Urothelium cell line (cell line): ENCODE data around the gene TYROBP.
"Not testable (repeated sequence)": the region's sequence is repeated elsewhere in the genome, so short reads cannot be mapped to it uniquely, and the experiment has no call there.

ENCODE experiments used
- DNase-seq: peaks from one replicate; pipeline ENCODE4 v3.0.0; 2011; ENCODE audit warnings: low spot score, mixed read lengths
- FAIRE-seq: peaks from 2 replicates; lab custom pipeline; 2011; peaks lifted over from hg19 to GRCh38; lab: Jason Lieb, UNC

TYROBP gene

DNA sequence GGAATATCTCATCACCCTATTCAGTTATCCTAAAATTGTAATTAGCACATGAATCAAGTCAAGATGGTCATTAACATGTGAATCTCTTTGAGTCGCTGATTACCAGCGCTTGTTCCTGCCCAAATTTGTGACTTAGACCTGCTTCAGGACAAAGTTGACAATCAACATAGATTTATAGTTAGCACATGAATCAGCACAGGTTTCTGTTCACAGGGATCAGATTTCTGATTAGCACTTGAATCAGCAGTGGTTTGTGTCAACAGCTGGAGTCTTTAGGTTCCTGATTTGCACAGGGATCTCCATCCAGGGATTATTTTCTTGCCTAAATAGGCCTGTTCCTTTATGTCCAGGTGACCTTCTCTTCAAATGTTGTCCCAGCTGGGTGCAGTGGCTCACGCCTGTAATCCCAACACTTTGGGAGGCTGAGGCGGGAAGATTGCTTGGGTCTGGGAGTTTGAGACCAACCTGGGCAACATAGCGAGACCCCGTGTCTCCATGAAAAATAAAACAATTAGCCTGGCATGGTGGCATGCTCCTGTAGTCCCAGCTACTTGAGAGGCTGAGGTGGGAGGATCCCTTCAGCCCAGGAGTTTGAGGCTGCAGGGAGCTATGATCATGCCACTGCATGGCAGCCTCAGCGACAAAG, 24.3 kb upstream of the TYROBP start:
- DNase-seq = no peak

DNA sequence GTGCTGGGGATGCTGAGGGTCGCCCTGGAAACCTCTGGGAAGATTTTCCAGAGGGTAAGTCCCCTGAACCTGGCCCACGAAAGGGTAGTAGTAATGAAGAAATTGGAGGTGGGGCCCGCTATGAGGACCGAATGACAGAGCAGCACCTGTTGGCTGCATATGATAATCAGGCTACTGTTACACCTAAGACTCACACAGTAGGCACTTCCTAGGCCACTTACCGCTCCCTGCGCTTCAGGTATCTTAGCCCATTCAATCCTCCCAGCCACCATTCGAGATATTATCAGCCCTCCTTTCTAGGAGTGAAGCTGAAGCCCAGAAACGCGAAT, 23.7 kb upstream of the TYROBP start:
- FAIRE-seq (no peak), DNase-seq (no peak)

More for the DNA sequence above, 24.3 kb upstream of the TYROBP start:
- FAIRE-seq = no peak

DNA sequence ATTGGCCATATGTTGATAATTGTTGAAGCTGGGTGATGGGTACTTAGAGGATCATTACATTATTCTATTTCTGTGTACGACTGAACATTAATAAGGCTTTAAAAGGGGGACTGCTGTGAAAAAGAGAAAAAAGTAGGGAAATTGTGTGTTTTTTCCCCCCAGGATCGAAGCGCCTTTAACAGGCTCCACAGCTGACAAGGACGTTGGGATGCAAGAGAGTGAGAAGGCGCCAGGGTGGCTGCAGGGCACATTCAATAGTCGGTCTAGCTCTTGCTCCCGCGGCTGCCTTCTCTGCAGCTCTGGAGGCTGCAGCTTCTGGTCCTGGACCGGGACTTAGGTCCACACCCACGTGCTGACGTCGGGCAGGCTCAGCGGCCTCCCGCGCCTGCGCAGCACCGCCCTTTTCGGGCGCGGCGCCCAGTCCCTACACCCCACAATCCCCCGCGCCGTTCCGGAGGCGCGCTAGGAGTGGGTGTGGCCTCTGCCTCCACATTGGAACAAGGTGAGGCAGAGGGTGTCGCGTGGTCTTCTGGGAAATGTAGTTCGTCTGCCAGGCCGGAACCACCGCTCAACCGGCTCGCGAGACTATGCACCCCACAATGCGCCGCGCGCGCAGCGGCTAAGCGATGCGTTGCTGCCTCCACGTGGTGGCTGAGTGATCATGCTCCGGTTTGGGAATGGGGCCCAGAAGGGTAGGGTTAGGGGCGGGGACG, 23.2 kb upstream of the TYROBP start:
- peak; percentile 99 for FAIRE-seq
- peak; percentile 98 for DNase-seq

DNA sequence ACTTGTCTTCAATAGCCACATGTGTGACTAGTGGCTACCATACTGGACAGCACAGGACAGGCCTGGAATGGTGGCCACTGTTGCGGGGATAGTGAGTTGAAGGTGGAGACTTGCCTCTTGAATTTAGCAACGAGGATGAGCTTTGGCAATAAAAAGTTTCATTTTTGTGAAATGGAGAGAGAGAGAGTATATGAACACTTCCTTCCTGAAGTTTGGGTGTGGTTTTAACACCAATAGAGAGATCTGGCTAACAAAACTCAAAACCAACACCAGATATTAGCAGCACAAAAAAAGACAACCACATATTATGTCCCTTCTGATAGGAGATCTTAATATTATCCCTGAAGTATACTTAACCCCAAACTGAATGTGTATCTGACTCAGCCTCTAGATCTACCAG, 21.8 kb upstream of the TYROBP start:
- FAIRE-seq (no peak), DNase-seq (no peak)

- FAIRE-seq (no peak), DNase-seq (no peak)
Observed at GRCh38 chr19:35928507-35928906, 20.4 kb upstream of the TYROBP start.

DNA sequence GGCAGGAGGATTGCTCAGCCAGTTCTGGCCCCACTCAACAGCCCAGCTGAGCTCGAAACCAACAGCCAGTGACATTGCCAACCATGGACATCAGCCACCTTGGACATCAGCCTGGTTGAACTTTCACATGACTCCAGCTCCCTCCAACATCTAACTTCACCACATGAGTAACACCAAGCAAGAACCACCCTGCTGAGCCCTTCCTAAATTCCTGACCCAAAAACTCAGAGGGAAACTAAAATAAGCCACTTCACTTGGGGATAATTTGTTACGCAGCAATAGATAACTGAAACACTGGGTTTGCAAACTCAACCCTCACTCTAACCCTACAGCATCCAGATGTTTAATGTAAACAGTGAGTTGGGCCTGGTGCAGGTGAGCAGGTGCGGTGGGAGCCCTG, 17.4 kb upstream of the TYROBP start:
- DNase-seq = no peak
- no peak for FAIRE-seq

GRCh38 chr19:35921012-35921411, 12.9 kb upstream of the TYROBP start:
- FAIRE-seq (no peak), DNase-seq (no peak)

DNA sequence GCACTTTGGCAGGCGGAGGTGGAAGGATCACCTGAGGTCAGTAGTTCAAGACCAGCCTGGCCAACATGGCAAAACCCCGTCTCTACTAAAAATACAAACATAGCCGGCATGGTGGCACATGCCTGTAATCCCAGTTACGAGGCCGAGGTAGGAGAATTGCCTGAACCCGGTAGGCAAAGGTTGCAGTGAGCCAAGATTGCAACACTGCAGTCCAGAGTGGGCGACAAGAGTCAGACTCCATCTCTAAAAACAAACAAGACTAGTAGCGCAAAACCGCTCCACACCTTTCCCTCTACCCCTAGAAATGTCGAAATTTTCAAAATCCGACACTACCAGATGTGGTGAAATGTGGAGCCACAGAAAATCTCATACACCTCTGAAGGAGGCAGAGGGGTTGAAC, 11.2 kb upstream of the TYROBP start:
- DNase-seq (no peak), FAIRE-seq (no peak)

- DNase-seq = no peak
- FAIRE-seq = no peak
Observed at GRCh38 chr19:35915443-35915842, 7.3 kb upstream of the TYROBP start.

DNA sequence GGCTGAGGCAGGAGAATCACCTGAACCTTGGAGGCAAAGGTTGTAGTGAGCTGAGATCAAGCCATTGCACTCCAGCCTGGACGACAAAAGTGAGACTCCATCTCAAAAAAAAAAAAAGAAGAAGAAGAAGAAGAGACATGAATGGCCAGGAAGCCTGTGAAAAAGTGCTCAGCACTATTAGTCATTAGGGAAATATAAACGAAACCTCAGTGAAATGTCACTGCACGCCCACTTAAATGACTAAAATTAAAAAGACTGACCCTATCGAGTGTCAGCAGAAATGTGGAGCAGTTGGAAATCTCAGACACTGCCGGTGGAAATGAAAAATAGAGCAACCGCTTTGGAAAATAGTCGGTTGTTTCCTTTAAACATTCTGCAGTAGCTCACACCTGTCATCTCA, 5.5 kb upstream of the TYROBP start:
- DNase-seq (no peak), FAIRE-seq (no peak)

DNA sequence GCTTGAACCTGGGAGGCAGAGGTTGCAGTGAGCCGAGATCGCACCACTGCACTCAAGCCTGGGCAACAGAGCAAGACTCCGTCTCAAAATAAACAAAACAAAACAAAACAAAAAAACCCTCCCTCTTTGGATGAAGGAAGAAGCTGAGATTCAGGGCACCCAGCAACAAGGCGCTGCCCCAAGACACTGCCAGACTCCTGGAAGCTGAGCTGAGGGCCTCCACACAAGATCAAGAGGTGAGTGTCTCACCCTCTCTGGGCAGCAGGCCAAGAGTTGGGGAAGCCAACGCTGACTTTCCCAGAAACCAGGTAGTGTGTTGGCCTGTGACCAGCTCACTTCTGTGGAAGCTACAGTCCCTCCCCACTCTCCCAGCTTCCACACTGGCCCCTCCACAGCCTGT, 3.7 kb upstream of the TYROBP start:
- FAIRE-seq = no peak
- DNase-seq = peak; percentile 80

GRCh38 chr19:35911173-35911572, 3.1 kb upstream of the TYROBP start:
- no peak for FAIRE-seq

DNA sequence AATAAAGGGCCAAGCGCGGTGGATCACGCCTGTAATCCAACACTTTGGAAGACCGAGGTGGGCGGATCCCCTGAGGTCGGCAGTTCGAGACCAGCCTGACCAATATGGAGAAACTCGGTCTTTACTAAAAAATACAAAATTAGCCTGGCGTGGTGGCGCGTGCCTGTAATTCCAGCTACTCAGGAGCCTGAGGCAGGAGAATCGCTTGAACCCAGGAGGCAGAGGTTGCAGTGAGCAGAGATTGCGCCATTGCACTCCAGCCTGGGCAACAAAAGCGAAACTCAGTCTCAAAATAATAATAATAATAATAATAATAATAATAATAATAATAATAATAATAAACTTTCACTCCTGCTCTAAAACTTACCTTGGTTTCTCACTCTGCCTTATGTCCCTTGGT, 2.3 kb upstream of the TYROBP start:
- DNase-seq, FAIRE-seq: not testable (repeated sequence)

More at GRCh38 chr19:35911173-35911572, 3.1 kb upstream of the TYROBP start:
- no peak for DNase-seq

DNA sequence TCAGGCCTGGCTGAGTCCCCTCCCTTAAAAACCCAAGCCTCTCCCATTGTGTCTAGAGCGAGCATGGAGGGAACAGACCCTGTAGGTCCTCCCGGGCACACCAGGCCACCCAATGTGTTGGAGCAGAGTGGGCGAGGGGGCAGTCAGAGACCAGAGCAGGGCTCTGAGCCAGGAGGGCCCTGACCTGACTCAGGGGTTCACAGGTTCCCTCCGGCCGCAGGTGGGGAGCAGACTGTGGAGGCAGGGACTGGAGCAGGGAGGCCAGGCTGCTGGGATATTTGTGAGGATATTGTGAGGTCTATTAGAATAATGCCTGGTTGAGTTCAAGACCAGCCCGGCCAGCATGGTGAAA, 1.6 kb upstream of the TYROBP start:
- DNase-seq (no peak), FAIRE-seq (no peak)

- no peak for FAIRE-seq
- DNase-seq = no peak
Observed at GRCh38 chr19:35908973-35909683, 1.0 kb upstream of the TYROBP start.

- FAIRE-seq (no peak), DNase-seq (no peak)
Observed at GRCh38 chr19:35907377-35907745, 734 bp downstream of the TYROBP start.

DNA sequence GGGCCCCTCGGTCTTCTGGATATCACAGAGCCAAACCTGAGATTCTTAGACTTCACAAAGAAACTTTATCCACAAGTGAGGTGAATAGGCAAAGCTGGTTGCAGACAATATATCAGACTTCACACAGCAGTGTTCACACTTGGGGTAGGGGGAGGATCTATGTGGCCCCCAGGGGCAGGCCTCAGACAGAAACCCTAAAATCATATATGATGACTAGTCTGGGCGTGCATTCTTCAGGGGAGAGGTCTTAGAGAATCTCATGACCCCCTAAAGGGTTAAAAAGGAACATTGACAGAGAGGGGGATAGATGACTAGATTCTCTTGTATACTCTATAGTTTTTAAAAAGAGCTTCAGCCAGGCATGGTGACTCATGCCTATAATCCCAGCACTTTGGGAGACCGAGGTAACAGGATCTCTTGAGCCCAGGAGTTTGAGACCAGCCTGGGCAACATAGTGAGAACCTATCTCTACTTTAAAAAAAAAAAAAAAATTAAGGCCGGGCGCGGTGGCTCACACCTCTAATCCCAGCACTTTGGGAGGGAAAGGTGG, 2.8 kb downstream of the TYROBP start:
- DNase-seq = no peak
- no peak for FAIRE-seq

DNA sequence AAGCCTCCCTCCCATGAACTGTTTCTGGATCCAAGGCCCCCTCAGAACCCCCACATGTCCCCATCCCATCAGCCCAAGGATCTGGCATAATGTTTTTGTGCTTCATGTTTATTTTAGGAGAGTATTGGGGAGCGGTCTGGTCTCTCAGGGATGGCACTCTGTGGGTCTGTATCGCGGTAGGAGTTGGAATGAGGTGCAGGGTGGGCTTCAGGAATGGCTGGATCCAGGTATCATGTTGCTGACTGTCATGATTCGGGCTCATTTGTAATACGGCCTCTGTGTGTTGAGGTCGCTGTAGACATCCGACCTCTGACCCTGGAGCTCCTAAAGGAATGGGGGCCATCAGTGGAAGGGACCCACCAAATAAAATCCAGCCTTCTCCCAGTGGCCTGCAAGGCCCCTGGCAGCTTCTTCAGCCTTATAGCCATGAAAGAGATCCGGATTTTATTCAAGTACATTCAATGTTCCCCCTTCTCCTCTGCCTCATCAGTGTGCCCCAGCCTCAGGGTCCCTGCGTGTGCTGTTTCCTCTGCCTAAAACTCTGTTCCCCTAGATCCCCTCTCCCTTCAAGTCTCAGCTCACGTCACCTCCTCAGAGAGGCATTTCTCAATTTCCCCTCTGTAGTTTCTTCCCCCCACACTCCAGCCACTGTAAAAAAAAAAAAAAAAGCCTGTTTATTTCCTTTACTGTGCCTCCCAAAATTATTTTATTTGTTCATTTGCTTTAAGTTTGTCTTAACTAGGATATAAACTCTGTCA, 3.6 kb downstream of the TYROBP start:
- DNase-seq = no peak
- no peak for FAIRE-seq

DNA sequence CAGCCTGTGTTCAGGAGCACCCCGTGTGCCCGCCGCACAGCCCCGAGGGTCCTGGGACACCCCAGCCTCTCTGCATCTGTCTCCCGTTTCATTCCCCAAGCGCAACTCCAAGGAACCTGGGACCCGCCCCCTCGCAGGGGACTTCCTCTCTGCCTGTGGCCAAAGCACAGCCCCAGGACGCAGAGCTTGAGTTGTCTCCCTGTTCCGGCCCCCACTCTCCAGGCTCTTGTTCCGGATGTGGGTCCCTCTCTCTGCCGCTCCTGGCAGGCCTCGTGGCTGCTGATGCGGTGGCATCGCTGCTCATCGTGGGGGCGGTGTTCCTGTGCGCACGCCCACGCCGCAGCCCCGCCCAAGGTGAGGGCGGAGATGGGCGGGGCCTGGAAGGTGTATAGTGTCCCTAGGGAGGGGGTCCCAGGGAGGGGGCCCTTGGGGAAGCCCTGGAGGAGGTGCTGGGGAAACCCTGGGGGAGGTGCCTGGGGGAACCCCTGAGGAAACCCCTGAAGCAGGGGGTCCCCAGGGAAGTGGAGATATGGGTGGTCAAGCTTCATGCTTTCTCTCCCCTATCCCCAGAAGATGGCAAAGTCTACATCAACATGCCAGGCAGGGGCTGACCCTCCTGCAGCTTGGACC, 4.4 kb downstream of the TYROBP start:
- peak; percentile 74 for DNase-seq
- no peak for FAIRE-seq

DNA sequence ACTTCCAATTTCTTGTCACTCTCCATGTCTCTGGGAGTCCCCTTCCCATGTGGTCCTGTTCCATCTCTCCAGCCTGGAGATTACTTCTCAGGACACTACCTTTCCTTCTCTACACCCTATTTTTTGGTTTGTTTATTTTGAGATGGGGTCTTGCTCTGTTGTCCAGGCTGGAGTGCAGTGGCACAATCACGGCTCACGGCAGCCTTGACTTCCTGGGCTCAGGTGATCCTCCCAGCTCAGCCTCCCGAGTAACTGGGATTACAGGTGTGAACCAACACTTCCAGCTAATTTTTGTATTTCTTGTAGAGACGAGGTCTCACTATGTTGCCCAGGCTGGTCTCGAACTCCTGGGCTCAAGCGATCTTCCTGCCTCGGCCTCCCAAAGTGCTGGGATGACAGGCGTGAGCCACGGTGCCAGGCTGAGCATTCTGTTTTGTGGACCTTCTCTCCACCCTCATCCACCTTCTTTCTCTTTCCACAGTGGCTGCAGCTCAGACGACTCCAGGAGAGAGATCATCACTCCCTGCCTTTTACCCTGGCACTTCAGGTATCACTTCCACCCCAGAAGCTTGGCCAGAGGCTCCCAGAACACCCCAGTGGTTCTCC, 5.1 kb downstream of the TYROBP start:
- DNase-seq (no peak), FAIRE-seq (no peak)
